SHP77 (cell line): Measurements from ENCODE around the gene FLT3.
A peak's percentile ranks its signal among the peaks of the same experiment; 100 is the strongest.
"Not testable (repeated sequence)": the region's sequence is repeated elsewhere in the genome, so short reads cannot be mapped to it uniquely, and the experiment has no call there.

Source experiments
- DNase-seq, 2 experiments: peaks; one replicate each; lab custom pipeline; 2025; lab: John Stamatoyannopoulos, UW

The FLT3 gene

GRCh38 chr13:27972478-27972820, 127.9 kb downstream of the FLT3 start:
- no peak for DNase-seq

GRCh38 chr13:27971776-27972477, 128.4 kb downstream of the FLT3 start:
- no peak for DNase-seq

GRCh38 chr13:27971236-27971645, 129.1 kb downstream of the FLT3 start:
- no peak for DNase-seq

GRCh38 chr13:27970382-27971235, 129.8 kb downstream of the FLT3 start:
- no peak for DNase-seq

GRCh38 chr13:27969866-27970229, 130.5 kb downstream of the FLT3 start:
- DNase-seq = no peak

- DNase-seq = peak; percentile 38 to 44
Observed at GRCh38 chr13:27969082-27969865, 131.1 kb downstream of the FLT3 start, which contains the start of gene CDX2. TSS of gene CDX2 (minus strand) at chr13:27969315. CDS start at chr13:27969006, 309 bp downstream.

- DNase-seq = peak in 1 of 2 experiments; percentile 35
Observed at GRCh38 chr13:27968316-27969081, 131.9 kb downstream of the FLT3 start.

GRCh38 chr13:27967736-27968315, 132.6 kb downstream of the FLT3 start:
- DNase-seq = no peak

- DNase-seq = no peak
Observed at GRCh38 chr13:27967203-27967735, 133.1 kb downstream of the FLT3 start.

GRCh38 chr13:27966641-27967202, 133.7 kb downstream of the FLT3 start:
- no peak for DNase-seq

GRCh38 chr13:27965740-27966640, 134.4 kb downstream of the FLT3 start:
- no peak for DNase-seq

- no peak for DNase-seq
Observed at GRCh38 chr13:27965343-27965739, 135.0 kb downstream of the FLT3 start.

- DNase-seq = no peak
Observed at GRCh38 chr13:27964741-27965323, 135.5 kb downstream of the FLT3 start.

- DNase-seq = not testable (repeated sequence)
Observed at GRCh38 chr13:27964206-27964605, 136.2 kb downstream of the FLT3 start.

- DNase-seq = no peak
Observed at GRCh38 chr13:27963491-27963890, 136.9 kb downstream of the FLT3 start.

GRCh38 chr13:27962982-27963381, 137.4 kb downstream of the FLT3 start:
- no peak for DNase-seq

GRCh38 chr13:27962128-27962841, 138.1 kb downstream of the FLT3 start:
- DNase-seq = no peak

- no peak for DNase-seq
Observed at GRCh38 chr13:27961227-27962085, 138.9 kb downstream of the FLT3 start.
